HG03095 (cell line): ENCODE measurements around the gene WDR54.

Source experiments
- ATAC-seq: cut with Tn5 transposase; IDR thresholded peaks from one replicate; pipeline ENCODE4 v1.9.1; 2021; ENCODE audit warnings: moderate library complexity; ENCODE audit not compliant: unreplicated experiment

WDR54 gene

GRCh38 chr2:74421221-74421870, at the start of gene WDR54, which contains the start of gene C2orf81:
Gene WDR54 (plus strand): TSS chr2:74421730. CDS start chr2:74422154, 424 bp downstream.
Gene C2orf81 (minus strand): TSS chr2:74421619. CDS start chr2:74421560, 59 bp downstream.
- peak; percentile 92 for ATAC-seq

- no peak for ATAC-seq
Observed at GRCh38 chr2:74372674-74373073, 48.9 kb upstream of the WDR54 start.

- ATAC-seq: no peak
Observed at GRCh38 chr2:74373221-74373676, 48.3 kb upstream of the WDR54 start.

GRCh38 chr2:74373985-74374384, 47.5 kb upstream of the WDR54 start:
- ATAC-seq: no peak

- no peak for ATAC-seq
Observed at GRCh38 chr2:74374509-74375205, 46.9 kb upstream of the WDR54 start.

- ATAC-seq: no peak
Observed at GRCh38 chr2:74375838-74376237, 45.7 kb upstream of the WDR54 start.

- no peak for ATAC-seq
Observed at GRCh38 chr2:74378007-74378406, 43.5 kb upstream of the WDR54 start.

GRCh38 chr2:74379851-74380789, 41.4 kb upstream of the WDR54 start, which contains the start of gene DCTN1:
Gene DCTN1 (minus strand): TSS chr2:74380311. CDS start chr2:74380037, 274 bp downstream.
- ATAC-seq: no peak

GRCh38 chr2:74381751-74382150, 39.8 kb upstream of the WDR54 start:
- ATAC-seq: no peak

- ATAC-seq: no peak
Observed at GRCh38 chr2:74383254-74383653, 38.3 kb upstream of the WDR54 start.

GRCh38 chr2:74384051-74384450, 37.5 kb upstream of the WDR54 start:
- no peak for ATAC-seq

- no peak for ATAC-seq
Observed at GRCh38 chr2:74385396-74385795, 36.1 kb upstream of the WDR54 start.

- ATAC-seq: no peak
Observed at GRCh38 chr2:74387346-74387745, 34.2 kb upstream of the WDR54 start.

- no peak for ATAC-seq
Observed at GRCh38 chr2:74390606-74391005, 30.9 kb upstream of the WDR54 start.

GRCh38 chr2:74391209-74391579, 30.3 kb upstream of the WDR54 start:
- ATAC-seq: peak; percentile 25

GRCh38 chr2:74391580-74392448, 29.7 kb upstream of the WDR54 start:
- peak; percentile 56 for ATAC-seq

GRCh38 chr2:74392449-74392743, 29.1 kb upstream of the WDR54 start:
- ATAC-seq: no peak

GRCh38 chr2:74393525-74393924, 28.0 kb upstream of the WDR54 start:
- ATAC-seq: no peak

GRCh38 chr2:74396149-74396548, 25.4 kb upstream of the WDR54 start:
- no peak for ATAC-seq

- ATAC-seq: no peak
Observed at GRCh38 chr2:74399785-74400184, 21.7 kb upstream of the WDR54 start.
